NCI-H2081 treated with DMSO at 0.1 percent for 48 hours (cell line): ENCODE measurements around the gene GABRR3.

Experiments used
- DNase-seq: peaks from one replicate; lab custom pipeline; 2025; lab: John Stamatoyannopoulos, UW

The GABRR3 gene

DNA sequence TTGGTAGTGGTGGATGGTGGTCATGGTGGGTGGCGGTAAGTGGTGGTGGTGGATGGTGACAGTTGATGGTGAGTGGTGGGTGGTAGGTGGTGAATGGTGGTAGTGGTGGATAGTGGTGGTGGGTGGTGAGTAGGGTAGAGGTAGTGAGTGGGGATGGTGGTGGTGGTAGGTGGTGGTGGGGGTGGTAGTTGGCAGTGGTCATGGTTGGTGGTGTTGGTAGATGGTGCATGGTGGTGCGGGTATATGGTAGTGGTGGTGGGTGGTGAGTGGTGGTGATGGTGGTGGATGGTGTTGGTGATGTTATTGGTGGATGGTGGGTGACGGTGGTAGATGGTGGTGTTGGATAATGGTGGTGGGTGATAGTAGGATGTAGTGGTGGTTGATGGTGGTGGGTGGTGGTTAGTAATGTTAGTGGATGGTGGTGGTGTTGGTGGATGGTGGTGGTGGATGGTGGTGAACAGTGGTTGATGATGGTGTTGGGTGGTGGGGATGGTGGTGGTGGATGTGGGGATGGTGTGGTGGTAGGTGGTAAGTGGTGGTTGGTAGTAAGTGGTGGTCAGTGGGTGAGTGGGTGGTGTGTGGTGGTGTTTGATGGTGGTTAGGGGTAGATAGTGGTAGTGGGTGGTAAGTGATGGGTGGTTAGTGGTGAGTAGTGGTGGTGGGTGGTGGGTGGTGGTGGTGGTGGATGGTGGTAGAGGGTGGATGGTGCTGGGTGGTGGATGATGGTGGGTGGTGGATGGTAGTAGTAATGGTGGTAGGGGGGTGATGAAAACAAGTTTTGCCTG lies 46.1 kb downstream of the GABRR3 start:
- no peak for DNase-seq

DNA sequence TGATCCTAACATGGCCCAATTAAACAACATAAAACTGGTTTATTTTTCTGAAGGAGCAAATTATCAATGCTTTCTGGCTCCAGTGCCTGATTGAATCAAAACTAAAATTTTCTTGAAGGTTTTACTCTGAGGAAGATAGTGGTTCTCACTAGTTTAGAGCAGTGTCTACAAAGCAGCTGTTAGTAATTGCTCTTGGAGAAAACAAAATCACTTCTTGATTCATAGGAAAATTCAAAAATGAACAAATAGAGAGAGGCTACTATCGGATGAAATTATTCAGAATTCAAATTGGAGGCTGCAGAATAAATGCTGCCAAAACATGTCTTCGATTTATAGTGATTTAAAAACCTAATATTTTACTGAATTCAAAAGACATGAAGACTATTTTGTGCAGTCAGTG lies 47.8 kb downstream of the GABRR3 start:
- no peak for DNase-seq

DNA sequence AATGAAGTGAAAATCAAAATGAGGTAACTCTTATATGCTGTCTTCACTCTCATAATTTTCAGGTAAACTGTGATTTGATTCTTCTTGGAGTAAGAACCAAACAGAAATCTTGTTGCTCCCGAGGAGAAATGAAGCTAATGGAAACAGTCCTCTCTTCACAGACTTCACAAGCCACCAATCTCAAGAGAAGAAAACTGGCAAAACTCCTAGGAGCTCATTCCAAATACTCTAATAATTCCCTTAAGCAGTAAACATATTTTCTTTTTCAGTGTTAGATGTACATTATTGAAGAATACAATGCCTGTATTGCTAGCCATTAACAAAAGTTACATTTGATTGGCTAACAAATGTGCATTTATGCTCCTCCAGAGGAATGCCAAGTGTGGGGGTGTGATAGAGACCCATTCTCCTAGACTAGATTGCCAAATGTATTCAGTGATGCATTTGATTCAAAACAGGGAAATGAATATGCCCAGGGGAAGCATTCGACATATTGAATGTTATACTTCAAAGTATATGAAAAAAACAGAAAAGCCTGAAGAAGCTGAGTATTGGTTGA lies 51.1 kb downstream of the GABRR3 start:
- DNase-seq, result no peak

DNA sequence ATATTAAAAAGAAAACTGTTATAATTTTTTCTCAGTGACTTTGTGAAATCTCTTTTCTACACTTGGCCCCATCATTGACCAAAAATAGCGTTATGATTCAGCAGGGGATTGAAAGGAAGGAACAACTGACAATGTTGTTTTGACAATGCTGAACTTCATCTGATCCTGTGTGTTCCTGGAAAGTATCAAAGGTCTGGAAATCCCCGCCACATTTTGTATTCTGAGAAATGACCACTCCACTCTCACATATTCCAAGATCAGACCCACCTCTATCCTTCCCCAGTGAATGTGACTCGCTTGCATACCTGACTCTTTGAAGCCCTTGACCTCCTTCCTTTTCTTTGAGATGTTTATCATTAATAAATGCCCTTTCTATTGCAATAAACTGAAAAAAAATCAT lies 53.2 kb downstream of the GABRR3 start:
- DNase-seq, result no peak

DNA sequence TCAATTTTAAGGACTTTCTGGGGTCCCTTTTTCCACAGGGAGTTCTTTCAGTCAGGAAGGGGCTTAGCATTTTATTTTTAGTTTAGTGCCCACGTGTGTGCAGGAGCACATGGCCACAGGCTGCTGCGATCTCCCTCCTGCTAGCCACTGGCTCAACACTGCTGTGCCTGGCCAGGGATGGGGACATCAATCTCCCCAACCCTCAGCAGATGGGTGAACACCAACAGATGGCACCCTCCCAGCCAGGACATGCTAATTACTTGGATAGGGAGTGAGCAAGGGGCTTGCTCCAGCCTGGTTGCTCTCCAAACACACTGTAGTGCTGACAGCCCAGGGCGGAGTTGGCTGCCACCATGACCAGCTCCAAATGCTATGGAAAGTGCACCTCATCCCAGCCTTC lies 55.5 kb downstream of the GABRR3 start:
- no peak for DNase-seq

DNA sequence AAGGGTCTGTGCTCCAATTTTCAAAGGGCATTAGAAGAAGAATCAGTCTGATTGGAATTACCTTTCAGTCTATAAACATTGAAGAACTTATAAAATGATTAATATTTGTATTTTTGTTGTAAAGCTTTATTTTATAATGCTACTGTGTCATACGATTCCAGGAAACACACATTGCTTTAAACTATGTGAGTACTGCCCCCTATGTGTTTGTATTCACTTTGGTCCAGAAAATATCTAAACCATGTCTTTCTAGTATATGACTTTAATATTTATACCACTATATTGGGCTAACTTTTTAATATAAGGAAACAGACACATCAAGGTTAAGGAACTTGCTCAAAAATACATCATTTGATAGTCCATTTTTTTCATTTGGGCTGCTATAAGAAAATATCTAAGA lies 59.6 kb downstream of the GABRR3 start:
- DNase-seq, result no peak

DNA sequence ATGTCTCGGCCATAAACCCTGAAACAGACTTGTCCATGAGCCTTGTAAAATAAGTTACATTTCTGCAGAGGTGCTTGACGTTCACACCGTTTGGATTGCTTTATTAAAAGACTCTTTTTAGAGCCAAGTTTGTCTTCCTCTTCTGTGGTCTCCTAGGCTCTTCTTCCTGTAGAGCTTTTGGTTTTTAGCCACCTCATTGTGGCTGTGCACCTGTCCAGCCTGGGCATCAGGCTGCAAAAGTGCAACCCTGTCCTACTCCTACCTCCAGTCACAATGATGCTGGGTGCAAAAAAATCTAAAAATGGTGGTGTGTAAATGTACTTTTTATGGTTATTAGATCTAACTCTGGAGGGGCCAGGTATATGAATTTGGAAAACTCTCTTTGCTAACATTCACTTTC lies 60.1 kb downstream of the GABRR3 start:
- DNase-seq, result no peak

DNA sequence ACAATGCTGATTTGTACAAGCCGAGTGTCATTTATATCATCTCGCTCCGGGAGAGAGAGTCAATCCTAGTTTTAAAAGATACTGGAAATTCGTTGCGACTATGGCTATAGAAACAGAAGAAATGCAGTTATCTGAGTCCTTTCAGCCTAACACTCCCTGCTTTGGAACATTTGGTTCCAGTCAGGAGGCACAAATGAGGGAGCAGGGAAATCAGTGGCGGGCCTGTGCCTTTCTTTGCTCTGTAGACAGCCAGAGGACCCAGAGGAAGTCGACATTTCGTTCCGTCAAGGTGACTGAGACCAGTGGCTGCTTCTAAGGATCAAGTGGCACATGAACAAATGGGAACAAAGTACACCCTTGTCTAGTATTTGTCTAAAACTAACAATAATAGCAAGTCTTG lies 62.1 kb downstream of the GABRR3 start:
- DNase-seq, result no peak

DNA sequence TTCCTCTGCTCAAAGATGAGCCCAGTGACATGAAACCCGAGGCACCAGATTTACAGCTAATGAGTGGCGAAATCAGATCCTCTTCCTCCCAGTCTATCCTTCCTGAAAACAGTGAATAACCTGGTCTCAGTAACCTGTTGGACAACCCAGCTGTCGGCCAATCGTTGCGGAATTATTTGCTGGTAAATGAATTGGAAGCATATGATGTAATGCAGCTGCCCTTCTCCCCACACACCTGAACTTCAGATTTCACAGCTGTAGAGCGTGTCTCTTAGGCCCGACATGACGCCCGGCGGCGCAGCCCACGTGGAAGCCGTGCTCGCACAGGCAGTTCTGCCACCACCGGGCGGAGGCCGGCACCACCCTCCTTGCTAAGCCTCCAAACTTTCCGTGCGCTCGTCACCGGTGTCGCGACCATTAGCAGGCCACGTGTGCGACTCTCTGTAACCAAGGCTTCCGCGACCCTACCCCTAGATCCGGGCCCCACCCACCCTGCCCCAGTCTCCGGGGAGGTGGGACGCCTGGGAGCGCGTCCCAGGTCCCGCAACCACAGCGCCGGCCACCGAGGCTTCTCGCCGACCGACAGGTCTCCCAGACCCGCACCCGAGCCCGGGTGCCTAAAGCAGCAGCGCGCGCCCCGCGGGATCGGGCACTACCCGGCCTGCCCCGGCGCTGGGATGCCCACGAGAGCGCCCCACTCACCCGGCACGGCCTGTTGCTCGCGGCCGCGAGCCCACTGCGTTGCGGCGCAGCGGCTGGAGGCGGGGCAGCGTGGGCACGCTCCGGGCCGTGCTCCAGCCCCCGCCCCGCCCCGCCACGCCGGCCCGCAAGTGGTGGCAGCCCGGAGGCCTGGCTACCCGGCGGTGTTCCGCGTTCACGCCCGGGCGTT lies 63.2 kb downstream of the GABRR3 start, which contains the start of gene RIOX2:
Gene RIOX2 (minus strand): TSS at position 753 of the 889 bp plus-strand sequence. CDS start 4,838 bp downstream, outside the sequence.
- DNase-seq, result no peak

DNA sequence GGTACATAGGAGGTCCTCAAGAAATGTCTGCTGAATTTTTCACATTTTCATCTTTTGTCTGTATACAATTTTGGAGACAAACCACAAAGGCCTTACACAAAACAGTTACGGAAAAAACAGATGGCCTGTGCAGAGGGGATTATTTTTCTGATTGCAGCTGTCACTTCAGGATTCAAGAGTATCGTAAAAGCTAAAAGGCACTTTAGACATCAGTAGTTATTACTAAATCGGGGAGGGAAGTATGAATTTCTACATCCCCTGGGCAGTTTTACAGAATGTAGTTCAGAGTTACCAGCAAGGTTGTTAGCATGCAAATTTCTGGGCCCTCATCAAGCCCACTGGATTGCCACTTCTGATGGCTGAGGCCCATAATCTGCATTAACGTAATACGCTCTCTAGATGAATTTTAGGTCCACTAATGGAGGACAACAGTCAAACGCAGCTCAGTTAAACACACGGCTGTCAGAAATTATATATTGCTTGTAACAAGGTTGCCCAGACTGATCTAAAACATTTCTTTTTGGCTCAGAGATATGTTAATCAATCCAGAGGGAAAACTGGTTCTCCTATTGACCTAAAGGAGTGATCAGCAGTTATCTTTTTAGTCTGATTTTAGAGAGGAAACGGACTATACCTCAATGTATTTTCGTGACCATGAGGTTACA lies 64.0 kb downstream of the GABRR3 start:
- DNase-seq, result no peak

DNA sequence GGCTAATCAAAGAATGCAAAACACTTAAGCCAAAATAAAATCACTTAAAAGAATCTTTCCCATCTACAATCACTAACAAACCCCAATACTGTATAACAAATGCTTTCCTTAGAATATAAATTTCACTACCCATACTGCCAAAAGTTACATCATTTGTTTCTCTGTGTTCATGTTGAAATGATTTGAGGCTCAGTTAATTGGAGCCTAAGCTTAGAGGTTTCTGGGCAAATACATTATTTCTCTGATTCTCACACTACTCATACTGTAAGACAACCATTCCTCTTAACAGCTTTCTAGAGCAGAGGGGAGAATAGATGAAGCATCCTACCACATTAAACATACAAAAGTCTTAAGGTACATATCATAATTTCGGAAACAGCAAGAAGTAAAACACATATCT lies 65.0 kb downstream of the GABRR3 start:
- no peak for DNase-seq

DNA sequence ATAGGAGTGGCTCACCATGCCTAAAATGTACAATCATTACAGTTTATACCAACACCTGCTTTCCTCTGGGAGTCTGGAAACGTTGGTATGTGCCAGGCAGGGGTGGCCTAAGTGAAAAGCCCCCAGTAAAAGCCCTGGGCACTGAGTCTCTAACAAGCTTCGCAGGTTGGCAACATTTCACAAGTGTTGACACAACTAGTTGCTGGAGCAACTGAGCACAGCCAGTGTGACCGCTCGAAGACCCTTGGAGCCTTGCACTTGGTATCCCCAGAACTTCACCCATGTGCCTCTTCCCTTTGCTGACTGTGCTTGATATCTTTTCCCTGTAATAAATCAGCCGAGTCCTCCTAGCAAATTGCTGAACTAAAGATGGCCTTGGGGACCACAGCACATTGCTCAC lies 65.6 kb downstream of the GABRR3 start:
- DNase-seq, result no peak

DNA sequence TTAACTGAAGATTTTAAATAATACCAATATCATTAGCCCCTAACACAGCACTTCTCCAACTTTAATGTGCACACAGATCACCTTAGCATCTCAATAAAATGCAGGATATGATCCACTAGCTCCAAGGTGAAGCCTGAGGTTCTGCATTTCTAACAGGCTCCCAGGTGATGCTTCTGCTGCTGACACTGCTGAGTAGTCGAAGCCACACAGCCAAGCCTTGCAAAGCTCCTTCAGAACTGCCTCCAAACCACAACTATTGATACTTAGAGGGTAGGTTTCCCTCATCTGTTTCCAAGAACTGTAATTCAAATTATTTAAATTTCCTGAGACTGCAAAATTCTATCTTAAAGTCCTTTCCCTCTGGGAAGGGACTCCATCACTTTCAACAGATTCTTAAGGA lies 66.7 kb downstream of the GABRR3 start:
- DNase-seq, result no peak

DNA sequence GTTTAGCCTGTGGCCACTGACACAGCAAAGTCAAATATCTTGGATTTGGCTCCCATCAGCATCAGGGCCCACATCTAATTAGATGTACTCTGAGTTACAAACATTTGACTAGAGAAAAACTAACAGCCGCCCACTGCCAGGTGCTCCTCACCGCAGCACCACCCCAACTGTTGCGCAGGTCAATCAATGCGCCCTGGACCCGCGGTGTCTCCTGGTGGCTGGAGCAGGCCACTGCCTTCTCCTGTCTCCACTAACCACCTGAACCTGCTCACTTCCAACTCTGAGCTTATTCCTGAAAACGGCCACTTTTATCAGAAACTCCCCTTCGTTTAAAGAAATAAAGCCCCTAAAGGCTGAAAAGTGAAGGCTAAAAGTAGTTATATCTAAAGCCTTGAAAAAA lies 67.1 kb downstream of the GABRR3 start:
- no peak for DNase-seq

DNA sequence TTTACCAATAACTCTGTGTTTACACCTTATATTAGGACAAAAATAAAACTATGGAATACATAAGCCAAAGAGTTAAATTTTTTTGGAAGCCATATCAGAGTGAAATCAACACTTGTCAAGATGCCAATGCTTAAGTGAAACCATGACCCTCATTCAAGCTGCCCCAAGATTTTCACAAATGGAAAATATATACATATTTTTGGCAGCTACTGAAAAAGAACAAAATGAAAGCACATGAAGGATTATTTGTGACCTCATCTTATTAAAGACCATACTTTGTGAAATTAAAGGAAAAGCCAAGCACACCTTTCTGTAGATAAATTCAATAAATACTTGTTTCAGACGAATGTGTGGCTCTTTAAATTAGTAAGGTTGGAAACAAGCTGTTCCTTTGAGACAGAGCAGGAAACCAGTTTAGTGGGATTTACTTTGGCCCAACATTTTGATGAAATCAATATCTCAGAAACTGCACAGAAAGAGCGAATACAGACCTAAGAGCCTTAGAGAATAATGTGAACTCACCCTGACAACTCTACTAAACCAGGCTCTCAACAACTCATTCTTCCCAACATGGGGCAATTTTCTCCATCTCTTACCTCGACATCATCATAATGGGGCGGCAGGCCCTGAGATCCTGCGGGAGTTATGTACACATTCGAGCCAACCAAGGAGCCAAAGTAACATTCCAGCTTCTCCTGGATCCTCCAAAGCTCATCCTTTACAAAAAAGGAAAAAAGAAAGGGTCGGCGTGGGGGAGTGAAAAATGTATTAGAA lies 73.9 kb downstream of the GABRR3 start:
- no peak for DNase-seq

DNA sequence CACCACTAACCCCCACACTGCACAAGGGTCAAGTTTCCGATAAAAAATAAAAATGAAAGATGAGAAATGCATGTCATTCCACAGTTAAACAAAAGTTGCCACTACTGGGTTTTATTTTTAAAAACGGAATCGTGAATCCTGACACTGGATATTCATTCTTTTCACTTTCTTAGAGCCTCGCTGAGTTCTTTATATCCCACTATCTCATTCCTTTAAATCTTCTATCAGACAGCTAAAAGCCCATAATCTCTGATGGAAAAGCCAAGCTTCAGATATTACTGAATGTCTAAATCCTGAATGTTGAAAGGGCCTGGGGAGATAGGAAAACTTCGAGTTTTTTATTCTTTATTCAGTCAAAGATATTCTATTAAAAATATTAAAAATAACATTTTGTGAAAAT lies 74.6 kb downstream of the GABRR3 start:
- no peak for DNase-seq

DNA sequence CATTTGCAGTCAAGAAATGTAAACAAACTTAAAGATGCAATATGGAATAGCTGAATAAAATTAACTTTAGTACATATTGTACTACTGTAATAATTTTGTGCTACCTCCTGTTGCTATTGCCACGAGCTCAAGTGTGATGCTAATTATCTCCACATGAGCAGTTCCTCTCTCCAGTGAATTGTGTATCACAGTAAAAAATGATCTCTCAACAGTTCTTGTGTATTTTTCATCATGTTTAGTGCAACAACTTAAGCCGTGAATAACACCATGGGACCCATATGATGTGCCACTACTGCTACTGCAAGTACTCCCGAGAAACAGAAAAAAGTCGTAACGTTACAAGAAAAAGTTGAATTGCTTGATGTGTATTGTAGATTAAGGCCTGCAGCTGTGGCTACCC lies 75.2 kb downstream of the GABRR3 start:
- DNase-seq, result no peak

DNA sequence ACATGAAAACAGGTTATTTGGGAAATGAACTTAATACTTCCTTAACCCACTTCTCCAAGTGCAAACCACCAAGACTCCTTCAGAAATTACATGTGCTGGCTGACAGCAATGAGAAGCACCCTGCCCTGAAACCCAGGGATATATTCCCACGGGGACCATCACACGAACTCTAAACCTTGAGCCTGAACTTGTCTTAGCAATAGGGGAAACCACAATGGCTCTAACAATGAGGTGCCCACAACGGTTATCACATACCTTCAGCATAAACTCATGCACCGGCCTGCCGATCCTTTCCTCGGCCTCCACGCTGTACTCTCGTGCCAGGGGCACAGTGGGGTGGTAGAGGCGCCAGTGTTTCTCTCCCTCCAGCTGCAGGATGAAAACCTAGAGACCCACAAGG lies 76.3 kb downstream of the GABRR3 start:
- DNase-seq, result no peak

DNA sequence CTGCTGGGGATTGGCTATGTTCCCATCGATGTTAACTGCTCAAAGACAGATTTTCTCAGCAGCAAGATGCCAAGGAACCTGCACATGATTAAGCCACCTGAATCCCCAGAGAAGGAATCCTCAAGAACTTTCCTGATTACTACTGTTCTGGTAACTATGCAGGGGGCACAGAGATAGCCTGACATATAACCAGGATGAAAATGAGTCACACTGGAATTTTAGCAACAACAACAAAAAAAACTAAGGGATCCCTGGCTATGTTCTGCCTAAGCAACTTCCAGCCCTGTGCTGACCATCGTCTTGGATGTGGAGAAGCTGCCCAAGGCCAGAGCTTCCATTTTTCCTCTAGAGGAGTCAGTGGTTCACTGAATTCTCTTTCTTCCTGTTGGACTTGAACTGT lies 76.7 kb downstream of the GABRR3 start:
- DNase-seq, result no peak

DNA sequence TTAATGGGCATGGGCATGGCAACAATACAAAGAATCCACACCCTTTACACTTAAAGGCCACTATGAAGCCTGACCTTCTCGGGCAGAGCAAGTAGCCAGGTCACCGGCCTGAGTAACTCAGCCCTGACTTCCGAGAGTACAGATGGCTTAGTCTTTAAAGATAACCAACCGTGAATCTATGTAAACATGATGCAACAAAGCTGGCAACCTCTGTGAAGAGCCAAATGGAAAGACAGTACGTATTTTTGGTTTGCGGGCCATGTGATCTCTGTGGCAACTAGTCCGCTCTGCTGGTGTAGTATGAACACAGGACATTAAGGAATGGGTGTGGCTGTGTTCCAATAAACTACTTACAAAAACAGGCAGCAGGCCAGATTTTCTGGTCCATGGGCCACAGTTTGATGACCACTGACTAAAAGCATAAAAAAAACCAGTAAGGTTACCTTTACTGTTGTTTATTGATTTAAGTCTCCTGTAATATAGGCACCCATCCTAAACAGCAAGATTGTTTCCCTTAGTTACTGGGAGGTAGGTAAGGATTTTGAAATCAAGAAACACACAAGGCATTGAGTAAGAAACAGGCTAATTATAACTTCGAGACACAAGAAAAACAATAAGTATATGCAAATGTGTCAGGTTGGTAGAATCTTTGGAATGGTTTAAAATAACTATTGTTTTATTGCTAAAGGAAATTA lies 77.4 kb downstream of the GABRR3 start:
- no peak for DNase-seq

DNA sequence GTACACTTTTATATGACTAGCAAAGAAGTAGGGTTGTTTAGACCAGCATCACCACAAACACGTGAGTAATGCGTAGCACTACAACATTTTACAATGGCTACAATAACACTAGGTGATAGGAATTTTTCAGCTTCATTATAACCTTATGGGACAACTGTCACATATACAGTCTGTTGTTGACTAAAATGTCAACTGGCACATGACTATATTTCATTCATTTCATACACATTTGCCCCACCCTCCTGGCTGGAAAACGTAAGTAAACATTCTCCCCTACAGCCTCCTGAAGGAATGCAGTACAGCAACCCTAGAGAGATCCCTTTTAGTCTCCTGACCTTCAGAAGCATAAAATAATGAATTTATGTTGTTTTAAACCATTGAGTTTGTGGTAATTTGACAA lies 79.1 kb downstream of the GABRR3 start:
- no peak for DNase-seq
